ENCODE data around the gene SULF2.
"Not testable (repeated sequence)": the region's sequence is repeated elsewhere in the genome, so short reads cannot be mapped to it uniquely, and the experiment has no call there.

DNA sequence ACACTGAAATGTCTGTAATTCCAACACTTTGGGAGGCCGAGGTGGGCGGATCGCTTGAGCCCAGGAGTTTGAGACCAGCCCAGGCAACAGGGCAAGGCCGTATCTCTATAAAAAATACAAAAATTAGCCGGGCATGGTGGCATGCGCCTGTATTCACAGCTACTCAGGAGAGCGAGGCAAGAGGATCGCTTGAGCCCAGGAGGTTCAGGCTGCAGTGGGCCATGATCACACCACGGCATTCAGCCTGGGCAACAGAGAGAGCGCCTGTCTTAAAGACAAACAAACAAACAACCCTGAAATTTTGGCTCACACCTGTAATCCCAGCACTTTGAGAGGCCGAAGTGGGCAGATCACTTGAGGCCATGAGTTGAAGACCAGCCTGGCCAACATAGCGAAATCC, 38.7 kb upstream of the SULF2 start:
- TF ChIP-seq, protein P1, sequence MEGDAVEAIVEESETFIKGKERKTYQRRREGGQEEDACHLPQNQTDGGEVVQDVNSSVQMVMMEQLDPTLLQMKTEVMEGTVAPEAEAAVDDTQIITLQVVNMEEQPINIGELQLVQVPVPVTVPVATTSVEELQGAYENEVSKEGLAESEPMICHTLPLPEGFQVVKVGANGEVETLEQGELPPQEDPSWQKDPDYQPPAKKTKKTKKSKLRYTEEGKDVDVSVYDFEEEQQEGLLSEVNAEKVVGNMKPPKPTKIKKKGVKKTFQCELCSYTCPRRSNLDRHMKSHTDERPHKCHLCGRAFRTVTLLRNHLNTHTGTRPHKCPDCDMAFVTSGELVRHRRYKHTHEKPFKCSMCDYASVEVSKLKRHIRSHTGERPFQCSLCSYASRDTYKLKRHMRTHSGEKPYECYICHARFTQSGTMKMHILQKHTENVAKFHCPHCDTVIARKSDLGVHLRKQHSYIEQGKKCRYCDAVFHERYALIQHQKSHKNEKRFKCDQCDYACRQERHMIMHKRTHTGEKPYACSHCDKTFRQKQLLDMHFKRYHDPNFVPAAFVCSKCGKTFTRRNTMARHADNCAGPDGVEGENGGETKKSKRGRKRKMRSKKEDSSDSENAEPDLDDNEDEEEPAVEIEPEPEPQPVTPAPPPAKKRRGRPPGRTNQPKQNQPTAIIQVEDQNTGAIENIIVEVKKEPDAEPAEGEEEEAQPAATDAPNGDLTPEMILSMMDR (conservative IDR thresholded peaks at IDR 0.05; ENCODE audit: low read length): not testable (repeated sequence)
- not testable (repeated sequence) for TF ChIP-seq EZH2phosphoT487 (IDR thresholded peaks at IDR 0.05; ENCODE audit: borderline replicate concordance)
